C4-2B (cell line): ENCODE data around the gene NLRC3.

ENCODE experiments used
- CTCF ChIP-seq: fragments of 450-650 bp; conservative IDR thresholded peaks from 2 replicates; pipeline ENCODE4 v1.5.1; 2017; ENCODE audit warnings: mild to moderate bottlenecking
- ZFX ChIP-seq: fragments of 450-650 bp; IDR thresholded peaks from 2 replicates; pipeline ENCODE4 v1.6.1; 2017

- no peak for TF ChIP-seq CTCF
- TF ChIP-seq ZFX: no peak
These were observed 82.0 kb downstream of the NLRC3 start, which contains the start of gene C16orf90 for GRCh38 chr16:3495176-3495575.
